Measurements from ENCODE around the gene ADGRB3.

DNA sequence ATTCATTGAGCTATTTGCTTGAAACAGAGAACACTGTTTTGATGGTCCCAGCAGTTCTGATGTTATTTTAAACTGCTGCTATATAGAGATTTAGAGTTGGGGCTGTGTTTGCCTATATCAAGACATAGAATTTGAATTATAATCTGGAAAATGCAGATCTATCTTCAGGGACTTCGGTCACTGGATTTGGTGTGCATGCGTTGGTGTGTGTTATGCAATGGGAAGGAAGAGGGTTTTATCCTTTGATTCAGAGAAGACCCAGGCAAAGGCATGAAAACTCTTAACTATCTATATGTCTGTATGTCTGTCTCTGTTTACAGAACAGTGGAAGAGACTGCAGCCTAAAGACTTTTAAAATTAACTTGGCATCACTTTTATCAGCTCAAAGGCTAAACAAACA lies 2.0 kb downstream of the ADGRB3 start:
- TF ChIP-seq, protein P1, sequence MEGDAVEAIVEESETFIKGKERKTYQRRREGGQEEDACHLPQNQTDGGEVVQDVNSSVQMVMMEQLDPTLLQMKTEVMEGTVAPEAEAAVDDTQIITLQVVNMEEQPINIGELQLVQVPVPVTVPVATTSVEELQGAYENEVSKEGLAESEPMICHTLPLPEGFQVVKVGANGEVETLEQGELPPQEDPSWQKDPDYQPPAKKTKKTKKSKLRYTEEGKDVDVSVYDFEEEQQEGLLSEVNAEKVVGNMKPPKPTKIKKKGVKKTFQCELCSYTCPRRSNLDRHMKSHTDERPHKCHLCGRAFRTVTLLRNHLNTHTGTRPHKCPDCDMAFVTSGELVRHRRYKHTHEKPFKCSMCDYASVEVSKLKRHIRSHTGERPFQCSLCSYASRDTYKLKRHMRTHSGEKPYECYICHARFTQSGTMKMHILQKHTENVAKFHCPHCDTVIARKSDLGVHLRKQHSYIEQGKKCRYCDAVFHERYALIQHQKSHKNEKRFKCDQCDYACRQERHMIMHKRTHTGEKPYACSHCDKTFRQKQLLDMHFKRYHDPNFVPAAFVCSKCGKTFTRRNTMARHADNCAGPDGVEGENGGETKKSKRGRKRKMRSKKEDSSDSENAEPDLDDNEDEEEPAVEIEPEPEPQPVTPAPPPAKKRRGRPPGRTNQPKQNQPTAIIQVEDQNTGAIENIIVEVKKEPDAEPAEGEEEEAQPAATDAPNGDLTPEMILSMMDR (IDR thresholded peaks at IDR 0.05; ENCODE audit: low read length), result no peak
- TF ChIP-seq EZH2 (IDR thresholded peaks at IDR 0.05; ENCODE audit: borderline replicate concordance, low read length), result no peak
